ENCODE results near the gene CAPS.
"Not testable (repeated sequence)": the region's sequence is repeated elsewhere in the genome, so short reads cannot be mapped to it uniquely, and the experiment has no call there.

DNA sequence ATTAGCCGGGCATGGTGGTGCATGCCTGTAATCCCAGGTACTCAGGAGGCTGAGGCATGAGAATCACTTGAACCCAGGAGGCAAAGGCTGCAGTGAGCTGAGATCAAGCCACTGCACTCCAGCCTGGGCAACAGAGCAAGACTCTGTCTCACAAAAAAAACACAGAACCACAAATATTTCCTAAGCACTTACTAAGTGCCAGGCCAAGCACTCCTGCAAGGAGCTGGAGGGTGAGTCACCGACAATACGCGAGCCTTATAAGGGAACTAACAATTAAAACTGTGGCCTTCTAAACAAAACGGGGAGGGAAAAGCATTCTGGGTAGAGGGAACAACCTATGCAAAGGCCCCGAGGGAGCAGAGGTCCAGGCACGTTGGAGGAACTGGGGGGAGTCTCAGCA, 39.6 kb upstream of the CAPS start:
- TF ChIP-seq, protein P1, sequence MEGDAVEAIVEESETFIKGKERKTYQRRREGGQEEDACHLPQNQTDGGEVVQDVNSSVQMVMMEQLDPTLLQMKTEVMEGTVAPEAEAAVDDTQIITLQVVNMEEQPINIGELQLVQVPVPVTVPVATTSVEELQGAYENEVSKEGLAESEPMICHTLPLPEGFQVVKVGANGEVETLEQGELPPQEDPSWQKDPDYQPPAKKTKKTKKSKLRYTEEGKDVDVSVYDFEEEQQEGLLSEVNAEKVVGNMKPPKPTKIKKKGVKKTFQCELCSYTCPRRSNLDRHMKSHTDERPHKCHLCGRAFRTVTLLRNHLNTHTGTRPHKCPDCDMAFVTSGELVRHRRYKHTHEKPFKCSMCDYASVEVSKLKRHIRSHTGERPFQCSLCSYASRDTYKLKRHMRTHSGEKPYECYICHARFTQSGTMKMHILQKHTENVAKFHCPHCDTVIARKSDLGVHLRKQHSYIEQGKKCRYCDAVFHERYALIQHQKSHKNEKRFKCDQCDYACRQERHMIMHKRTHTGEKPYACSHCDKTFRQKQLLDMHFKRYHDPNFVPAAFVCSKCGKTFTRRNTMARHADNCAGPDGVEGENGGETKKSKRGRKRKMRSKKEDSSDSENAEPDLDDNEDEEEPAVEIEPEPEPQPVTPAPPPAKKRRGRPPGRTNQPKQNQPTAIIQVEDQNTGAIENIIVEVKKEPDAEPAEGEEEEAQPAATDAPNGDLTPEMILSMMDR (IDR thresholded peaks at IDR 0.05; ENCODE audit: low read depth, low read length), result not testable (repeated sequence)
- TF ChIP-seq MYC (IDR thresholded peaks at IDR 0.05; ENCODE audit: low read depth, low read length), result not testable (repeated sequence)
